HL-60 (cell line): ENCODE data around the gene UFC1.

Experiments used
- DNase-seq, 2 experiments: peaks; one replicate each; pipeline ENCODE4 v3.0.0-alpha.2; 2010 to 2020; ENCODE audit warnings: low read depth in 1 of 2, low spot score in 1 of 2
- H3K27ac ChIP-seq: fragments of 250-450 bp; sonication (Bioruptor Pico); replicated peaks from 2 replicates; pipeline ENCODE4 v1.5.1; 2020; ENCODE audit warnings: mild to moderate bottlenecking, moderate library complexity
- H3K27me3 ChIP-seq: fragments of 250-450 bp; sonication (Bioruptor Pico); 2 replicates; pipeline ENCODE4 v1.5.1; 2021; ENCODE audit warnings: mild to moderate bottlenecking, moderate library complexity; ENCODE audit not compliant: insufficient read depth, poor library complexity, severe bottlenecking
- H3K4me3 ChIP-seq: replicated peaks from 2 replicates; pipeline ENCODE4 v1.5.1; 2011; ENCODE audit warnings: mild to moderate bottlenecking, control low read depth, low read length; ENCODE audit not compliant: insufficient read depth
- CTCF ChIP-seq: IDR thresholded peaks from one replicate; pipeline ENCODE4 v1.5.1; 2011; ENCODE audit warnings: low read length, control low read depth, inconsistent platforms; ENCODE audit not compliant: insufficient read depth
- GABPA ChIP-seq: IDR thresholded peaks from 2 replicates; pipeline ENCODE4 v1.6.1; 2012; ENCODE audit warnings: low read depth
- POLR2AphosphoS5 ChIP-seq: IDR thresholded peaks from 2 replicates; pipeline ENCODE4 v1.6.1; 2012; ENCODE audit warnings: low read depth
- REST ChIP-seq: IDR thresholded peaks from 2 replicates; pipeline ENCODE4 v1.6.1; 2012; ENCODE audit warnings: low read depth; ENCODE audit not compliant: insufficient replicate concordance
- SPI1 ChIP-seq: IDR thresholded peaks from 2 replicates; pipeline ENCODE4 v1.6.1; 2012; ENCODE audit warnings: low read depth, mild to moderate bottlenecking, borderline replicate concordance

The UFC1 gene

GRCh38 chr1:161177112-161177935, 23.5 kb downstream of the UFC1 start, which contains the start of gene B4GALT3:
Gene B4GALT3 (minus strand): TSS chr1:161177507. CDS start chr1:161176060, 1,447 bp downstream.
- Histone ChIP-seq H3K27ac (peak within 1 kb of the TSS; percentile 73), H3K4me3 (peak within 1 kb of the TSS; percentile 86), H3K27me3 (no peaks in the 10 kb centered on the region)
- DNase-seq, result peak; percentile 83 to 89
- TF ChIP-seq CTCF (no peak), REST (peak; percentile 49), POLR2AphosphoS5 (peak; percentile 91)

DNA sequence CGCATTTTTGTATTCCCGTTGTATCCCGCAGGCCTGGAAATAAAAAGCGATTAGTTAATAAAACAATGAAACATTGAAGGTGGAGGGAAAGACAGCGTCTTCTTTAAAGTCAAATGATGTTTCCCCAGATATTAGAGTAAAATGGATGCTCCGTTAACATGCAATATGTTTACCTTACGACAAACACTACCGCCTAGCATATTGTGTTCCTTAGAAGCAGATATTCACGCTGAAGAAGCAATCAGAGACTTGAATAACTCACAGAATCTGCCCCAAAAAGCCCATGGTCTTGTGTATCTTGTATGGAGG, 24.1 kb downstream of the UFC1 start:
- Histone ChIP-seq H3K4me3 (peak overlapping the region; percentile 86), H3K27me3 (no peaks in the 10 kb centered on the region), H3K27ac (peak overlapping the region; percentile 73)
- DNase-seq, result no peak
- TF ChIP-seq SPI1, result no peak
- TF ChIP-seq POLR2AphosphoS5, result no peak
- no peak for TF ChIP-seq GABPA
- TF ChIP-seq CTCF, result no peak
- TF ChIP-seq REST, result no peak

DNA sequence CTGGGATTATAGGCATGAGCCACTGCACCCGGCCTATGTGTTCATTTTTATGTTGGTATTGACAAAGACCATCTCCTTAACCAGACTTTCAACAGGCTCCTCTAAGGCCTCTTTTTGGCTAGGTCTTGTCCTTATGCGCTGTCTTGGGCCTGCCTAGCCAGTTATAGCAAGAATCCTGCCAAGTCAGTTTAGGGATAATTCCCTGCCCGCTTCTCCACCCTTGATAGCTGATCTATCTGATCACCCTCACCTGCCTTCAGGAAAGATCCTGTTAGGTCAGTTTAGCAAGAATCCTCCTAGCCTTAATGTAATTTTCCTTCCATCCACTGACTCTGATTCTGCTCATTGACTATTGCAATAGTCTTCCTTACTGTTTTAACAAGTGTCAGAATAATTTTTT, 25.9 kb downstream of the UFC1 start:
- TF ChIP-seq POLR2AphosphoS5 (no peak), CTCF (no peak), REST (no peak), GABPA (no peak), SPI1 (no peak)
- no peak overlapping the region for H3K4me3 ChIP-seq
- no peaks in the 10 kb centered on the region for H3K27me3 ChIP-seq
- DNase-seq, result no peak
- no peak overlapping the region for H3K27ac ChIP-seq
